HG03108 (cell line): Measurements from ENCODE around the gene NEFH.
"Not testable (repeated sequence)": the region's sequence is repeated elsewhere in the genome, so short reads cannot be mapped to it uniquely, and the experiment has no call there.

Experiments
- ATAC-seq: cut with Tn5 transposase; IDR thresholded peaks from one replicate; pipeline ENCODE4 v1.9.1; 2021; ENCODE audit warnings: moderate library complexity; ENCODE audit not compliant: unreplicated experiment

NEFH gene, protein sequence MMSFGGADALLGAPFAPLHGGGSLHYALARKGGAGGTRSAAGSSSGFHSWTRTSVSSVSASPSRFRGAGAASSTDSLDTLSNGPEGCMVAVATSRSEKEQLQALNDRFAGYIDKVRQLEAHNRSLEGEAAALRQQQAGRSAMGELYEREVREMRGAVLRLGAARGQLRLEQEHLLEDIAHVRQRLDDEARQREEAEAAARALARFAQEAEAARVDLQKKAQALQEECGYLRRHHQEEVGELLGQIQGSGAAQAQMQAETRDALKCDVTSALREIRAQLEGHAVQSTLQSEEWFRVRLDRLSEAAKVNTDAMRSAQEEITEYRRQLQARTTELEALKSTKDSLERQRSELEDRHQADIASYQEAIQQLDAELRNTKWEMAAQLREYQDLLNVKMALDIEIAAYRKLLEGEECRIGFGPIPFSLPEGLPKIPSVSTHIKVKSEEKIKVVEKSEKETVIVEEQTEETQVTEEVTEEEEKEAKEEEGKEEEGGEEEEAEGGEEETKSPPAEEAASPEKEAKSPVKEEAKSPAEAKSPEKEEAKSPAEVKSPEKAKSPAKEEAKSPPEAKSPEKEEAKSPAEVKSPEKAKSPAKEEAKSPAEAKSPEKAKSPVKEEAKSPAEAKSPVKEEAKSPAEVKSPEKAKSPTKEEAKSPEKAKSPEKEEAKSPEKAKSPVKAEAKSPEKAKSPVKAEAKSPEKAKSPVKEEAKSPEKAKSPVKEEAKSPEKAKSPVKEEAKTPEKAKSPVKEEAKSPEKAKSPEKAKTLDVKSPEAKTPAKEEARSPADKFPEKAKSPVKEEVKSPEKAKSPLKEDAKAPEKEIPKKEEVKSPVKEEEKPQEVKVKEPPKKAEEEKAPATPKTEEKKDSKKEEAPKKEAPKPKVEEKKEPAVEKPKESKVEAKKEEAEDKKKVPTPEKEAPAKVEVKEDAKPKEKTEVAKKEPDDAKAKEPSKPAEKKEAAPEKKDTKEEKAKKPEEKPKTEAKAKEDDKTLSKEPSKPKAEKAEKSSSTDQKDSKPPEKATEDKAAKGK

DNA sequence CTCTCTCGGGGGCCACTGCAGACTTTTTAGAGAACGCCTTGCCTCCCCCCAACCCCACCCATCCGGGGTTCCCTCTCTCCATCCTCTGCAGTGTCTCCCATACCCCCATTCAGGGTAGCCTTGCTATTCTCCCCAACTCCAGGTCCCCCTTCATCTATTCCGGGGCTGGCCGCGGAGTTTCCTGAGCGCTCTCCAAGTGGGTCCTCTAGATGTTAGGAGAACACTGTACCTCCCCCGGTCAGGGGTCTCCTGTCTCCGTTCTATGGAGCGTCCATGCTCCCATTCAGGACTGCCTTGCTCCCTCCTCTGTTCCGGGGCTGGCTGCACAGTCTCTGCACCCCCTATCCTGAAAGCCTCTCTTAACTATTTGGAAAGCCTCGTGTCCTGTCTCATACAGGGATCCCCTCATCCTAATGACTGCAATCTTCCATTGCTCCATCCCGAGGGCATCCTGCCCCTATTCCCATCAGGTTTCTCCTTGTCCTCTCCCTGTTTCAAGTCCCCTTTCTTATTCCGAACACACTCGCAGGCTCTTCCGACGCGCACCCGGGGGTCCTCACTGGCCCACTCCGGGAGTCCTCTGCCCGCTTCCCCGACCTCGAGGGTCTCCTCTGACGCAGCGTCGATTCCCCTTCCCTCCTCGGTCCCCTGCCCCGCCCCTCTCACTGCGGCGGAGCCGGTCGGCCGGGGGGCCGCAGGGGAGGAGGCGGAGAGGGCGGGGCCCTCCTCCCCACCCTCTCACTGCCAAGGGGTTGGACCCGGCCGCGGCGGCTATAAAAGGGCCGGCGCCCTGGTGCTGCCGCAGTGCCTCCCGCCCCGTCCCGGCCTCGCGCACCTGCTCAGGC, at the start of gene NEFH:
Gene NEFH (plus strand): TSS at position 802 of the 845 bp plus-strand sequence. CDS start 45 bp downstream, outside the sequence.
- no peak for ATAC-seq

DNA sequence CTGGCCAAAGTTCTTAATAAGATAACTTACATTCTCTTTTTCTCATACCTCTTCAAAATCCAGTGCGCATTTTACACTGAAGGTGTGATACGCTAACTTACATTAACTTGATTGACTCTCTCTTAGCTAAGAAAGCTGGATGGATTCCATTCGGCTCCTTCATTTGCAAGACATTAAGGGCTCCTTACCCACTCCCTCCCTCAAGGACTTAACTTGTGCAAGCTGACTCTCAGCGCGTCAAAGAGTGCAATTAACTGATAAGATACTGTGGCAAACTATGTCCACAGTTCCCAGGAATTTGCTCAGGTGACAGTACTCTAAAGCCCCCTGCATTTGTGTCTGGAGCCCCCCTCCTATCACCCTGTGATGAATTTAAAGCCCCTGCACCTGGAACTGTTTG, 48.0 kb upstream of the NEFH start:
- ATAC-seq = no peak

- no peak for ATAC-seq
Measured at GRCh38 chr22:29433856-29434255, 46.2 kb upstream of the NEFH start.

GRCh38 chr22:29434288-29434687, 45.7 kb upstream of the NEFH start:
- ATAC-seq = no peak

DNA sequence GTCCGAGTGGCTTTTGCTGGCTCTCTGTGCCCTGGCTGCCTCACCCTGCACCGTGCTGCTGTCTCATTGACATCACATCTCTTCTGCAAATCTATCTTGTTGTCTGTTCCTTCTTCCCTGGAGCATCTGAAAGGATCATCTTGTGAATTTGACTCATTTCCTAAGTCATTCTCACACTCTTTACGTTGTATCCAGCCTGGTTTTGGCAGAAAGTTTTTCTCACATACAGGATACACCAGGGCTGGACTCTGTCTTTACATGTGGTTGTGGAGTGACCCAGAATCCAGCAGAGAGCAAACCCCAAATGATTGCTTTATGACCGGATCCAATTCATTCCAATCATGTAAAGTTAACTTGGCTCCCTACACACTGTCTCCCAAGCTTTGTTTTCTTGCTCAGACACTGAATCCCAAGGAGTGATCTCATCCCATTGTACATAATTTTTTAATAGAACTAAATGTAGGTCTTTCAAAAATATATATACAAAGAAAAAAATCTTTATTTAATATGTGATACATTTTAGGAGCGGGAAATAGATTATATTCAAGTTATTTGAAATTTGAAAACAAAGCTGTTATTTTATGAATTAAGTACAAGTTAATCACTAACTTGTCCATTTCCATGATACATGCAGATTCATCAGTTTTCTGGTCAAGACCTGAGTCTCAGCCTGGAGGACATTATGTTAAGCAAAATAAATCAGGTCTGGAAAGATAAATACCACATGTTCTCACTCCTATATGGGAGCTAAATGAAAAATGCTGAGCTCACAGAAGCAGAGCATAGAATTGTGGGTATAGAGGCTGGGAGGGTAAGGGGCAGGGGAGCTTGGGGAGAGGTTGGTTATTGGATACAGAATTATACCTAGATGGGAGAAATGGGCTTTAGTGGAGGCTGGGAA, 44.5 kb upstream of the NEFH start:
- no peak for ATAC-seq

GRCh38 chr22:29438283-29438682, 41.7 kb upstream of the NEFH start, which contains the start of gene RFPL1:
RFPL1 (plus strand) TSS chr22:29438583.
- not testable (repeated sequence) for ATAC-seq

DNA sequence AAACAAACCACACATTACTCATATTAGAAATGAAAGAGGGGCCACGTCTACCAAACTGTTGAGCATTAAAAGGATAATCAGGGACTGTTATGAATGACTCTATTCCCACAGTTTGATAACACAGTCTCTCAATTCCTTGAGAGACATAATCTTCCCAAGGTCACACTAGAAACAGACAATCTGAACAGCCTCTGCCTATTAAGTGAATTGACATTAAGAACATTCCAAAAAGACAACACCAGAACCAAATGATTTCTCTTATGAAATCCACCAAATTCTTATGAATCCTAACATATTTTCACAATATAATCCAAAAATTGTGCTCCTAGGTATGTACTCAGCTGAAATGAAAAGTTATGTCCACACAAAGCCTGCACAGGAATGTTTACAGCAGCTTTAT, 37.0 kb upstream of the NEFH start:
- ATAC-seq = no peak

- ATAC-seq = no peak
Measured at GRCh38 chr22:29443452-29443851, 36.6 kb upstream of the NEFH start.

GRCh38 chr22:29443861-29444792, 35.9 kb upstream of the NEFH start:
- ATAC-seq = no peak

DNA sequence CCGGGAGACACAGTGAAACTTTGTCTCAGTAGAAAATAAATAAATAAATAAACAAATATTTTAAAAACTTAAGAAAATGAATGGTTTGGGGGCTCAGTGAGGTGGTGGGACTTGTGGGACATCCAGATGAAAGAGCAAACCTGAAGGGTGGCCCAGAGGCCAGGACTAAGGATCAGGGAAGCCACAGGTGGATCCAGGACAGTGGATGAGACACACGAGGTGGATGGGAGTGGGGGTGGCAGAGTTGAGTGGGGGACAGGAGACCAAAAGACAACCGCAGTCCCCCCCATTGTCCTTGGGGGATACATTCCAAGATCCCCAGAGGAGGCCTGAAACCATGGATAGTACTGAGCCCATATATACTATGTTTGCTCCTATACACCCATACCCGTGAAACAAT, 34.5 kb upstream of the NEFH start:
- no peak for ATAC-seq

- ATAC-seq = no peak
Measured at GRCh38 chr22:29447906-29448305, 32.1 kb upstream of the NEFH start.

DNA sequence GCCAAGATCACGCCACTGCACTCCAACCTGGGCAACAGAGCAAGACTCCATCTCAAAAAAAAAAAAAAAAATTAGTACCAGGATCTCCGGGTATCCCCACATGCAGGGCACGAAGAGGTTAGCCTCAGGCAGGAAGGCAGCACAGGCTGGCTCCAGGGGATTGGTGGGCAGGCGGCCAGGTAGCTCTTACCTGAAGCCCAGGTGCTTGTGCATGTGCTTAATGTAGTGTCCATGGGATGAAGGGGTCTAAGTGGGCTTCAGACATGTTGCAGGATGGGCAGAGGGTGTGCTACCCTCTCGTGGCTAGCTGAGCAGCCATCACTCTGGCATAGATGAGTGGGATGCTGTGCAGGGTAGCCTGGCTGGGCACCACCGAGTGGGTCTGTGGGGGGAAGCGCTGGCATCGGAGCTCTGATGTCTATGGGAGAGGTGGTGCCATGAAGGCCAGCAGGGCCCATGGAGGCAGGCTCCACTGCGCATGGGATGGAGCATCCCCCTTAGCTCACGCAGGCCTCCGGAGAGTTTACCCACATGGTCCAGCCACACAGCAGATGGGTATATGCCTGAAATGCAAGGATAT, 30.6 kb upstream of the NEFH start:
- ATAC-seq = no peak

- ATAC-seq = no peak
Measured at GRCh38 chr22:29450222-29450621, 29.8 kb upstream of the NEFH start.

- no peak for ATAC-seq
Measured at GRCh38 chr22:29451863-29452262, 28.2 kb upstream of the NEFH start.

DNA sequence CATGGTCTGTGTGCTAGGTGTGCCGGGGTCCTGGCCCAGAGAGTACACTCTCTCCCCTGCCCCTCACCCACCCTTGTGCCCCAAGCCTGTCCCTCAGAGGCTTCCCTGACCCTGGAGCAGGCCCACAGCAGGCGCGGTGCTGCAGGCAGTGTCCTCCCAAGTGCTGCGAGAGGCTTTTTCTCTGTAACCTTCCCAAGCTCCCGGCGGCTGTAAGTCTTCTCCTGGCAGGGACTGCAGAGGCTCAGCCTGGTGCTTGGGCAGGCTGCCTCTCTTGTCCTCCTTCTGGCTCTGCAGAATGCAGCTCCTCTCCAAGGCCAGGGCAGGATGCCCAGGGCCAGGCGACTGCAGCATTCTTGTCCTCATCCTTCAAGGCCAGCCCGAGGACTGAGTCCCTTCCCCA, 25.7 kb upstream of the NEFH start:
- no peak for ATAC-seq

- ATAC-seq = no peak
Measured at GRCh38 chr22:29456211-29456671, 23.8 kb upstream of the NEFH start.

DNA sequence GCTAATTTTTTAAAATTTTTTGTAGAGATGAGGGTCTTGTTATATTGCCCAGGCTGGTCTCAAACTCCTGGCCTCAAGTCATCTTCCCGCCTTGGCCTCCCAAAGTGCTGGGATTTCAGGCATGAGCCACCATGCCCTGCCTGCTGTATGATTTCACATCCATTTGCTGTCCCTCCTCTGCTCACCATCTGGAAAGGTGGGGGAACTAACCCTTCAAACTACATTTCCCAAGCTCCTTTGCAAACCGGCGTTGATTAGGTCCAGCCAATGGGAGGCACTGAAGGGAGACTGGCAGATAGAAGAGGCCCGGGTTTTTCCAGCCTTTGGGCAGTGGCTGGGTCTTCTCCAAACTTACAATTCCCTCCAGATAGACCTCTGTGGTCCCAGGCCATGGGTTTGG, 22.3 kb upstream of the NEFH start:
- no peak for ATAC-seq

DNA sequence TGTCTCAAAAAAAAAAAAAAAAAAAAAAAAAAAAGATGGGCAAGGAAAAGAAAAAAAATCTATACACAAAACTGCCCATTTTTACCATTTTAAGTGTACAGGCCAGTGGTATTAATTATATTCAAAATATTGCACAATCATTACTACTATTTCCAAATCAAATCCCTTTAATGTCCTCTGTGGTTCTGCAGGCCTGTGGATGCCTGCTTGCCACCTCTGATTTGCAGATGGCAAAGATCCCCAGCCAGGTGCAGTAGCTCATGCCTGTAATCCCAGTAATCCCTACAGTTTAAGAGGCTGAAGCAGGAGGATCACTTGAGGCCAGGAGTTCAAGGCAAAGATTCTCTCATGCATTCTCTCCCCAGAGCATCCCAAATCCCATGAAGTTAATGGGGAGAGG, 21.5 kb upstream of the NEFH start:
- ATAC-seq = no peak
